ENCODE measurements around the gene PTOV1.
A peak's percentile ranks its signal among the peaks of the same experiment; 100 is the strongest.

DNA sequence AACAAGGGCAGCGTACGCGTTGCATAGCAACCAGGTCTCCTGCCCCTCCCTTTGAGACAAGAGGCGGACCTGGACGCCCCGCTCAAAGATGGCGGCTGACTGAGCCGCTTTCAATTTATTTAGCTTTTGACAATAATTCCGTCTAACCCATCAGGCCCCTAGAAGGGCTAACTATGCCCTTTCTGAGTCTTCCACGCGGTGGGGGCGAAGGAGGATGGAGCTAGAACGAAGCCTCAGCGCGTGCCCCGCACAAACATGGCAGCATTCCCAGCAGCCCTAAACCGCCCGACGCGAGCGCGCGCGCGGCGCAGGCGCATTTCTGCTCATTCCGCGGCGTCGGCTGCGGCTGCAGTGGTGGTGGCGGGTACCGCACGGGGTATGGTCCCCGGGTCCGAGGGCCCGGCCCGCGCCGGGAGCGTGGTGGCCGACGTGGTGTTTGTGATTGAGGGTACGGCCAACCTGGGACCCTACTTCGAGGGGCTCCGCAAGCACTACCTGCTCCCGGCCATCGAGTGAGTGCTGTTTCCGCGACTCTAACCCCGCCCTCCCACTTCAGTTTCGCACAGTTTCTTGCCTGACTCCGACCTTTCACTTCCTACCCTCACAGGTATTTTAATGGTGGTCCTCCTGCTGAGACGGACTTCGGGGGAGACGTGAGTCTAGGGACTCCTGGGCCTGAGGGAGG lies 32.9 kb upstream of the PTOV1 start, which contains the start of gene MED25:
- TF ChIP-seq, protein P1, sequence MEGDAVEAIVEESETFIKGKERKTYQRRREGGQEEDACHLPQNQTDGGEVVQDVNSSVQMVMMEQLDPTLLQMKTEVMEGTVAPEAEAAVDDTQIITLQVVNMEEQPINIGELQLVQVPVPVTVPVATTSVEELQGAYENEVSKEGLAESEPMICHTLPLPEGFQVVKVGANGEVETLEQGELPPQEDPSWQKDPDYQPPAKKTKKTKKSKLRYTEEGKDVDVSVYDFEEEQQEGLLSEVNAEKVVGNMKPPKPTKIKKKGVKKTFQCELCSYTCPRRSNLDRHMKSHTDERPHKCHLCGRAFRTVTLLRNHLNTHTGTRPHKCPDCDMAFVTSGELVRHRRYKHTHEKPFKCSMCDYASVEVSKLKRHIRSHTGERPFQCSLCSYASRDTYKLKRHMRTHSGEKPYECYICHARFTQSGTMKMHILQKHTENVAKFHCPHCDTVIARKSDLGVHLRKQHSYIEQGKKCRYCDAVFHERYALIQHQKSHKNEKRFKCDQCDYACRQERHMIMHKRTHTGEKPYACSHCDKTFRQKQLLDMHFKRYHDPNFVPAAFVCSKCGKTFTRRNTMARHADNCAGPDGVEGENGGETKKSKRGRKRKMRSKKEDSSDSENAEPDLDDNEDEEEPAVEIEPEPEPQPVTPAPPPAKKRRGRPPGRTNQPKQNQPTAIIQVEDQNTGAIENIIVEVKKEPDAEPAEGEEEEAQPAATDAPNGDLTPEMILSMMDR (IDR thresholded peaks at IDR 0.05; ENCODE audit: low read depth, low read length, missing input control), result peak; percentile 50
- TF ChIP-seq, protein P2, sequence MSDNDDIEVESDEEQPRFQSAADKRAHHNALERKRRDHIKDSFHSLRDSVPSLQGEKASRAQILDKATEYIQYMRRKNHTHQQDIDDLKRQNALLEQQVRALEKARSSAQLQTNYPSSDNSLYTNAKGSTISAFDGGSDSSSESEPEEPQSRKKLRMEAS (IDR thresholded peaks at IDR 0.05), result no peak
- TF ChIP-seq RAD21 (IDR thresholded peaks at IDR 0.05), result peak in 1 of 2 donors; percentile 44
- no peak for TF ChIP-seq HNF4G (IDR thresholded peaks at IDR 0.05)
- peak; percentile 100 for TF ChIP-seq YY1 (IDR thresholded peaks at IDR 0.05)
- TF ChIP-seq, protein P3, sequence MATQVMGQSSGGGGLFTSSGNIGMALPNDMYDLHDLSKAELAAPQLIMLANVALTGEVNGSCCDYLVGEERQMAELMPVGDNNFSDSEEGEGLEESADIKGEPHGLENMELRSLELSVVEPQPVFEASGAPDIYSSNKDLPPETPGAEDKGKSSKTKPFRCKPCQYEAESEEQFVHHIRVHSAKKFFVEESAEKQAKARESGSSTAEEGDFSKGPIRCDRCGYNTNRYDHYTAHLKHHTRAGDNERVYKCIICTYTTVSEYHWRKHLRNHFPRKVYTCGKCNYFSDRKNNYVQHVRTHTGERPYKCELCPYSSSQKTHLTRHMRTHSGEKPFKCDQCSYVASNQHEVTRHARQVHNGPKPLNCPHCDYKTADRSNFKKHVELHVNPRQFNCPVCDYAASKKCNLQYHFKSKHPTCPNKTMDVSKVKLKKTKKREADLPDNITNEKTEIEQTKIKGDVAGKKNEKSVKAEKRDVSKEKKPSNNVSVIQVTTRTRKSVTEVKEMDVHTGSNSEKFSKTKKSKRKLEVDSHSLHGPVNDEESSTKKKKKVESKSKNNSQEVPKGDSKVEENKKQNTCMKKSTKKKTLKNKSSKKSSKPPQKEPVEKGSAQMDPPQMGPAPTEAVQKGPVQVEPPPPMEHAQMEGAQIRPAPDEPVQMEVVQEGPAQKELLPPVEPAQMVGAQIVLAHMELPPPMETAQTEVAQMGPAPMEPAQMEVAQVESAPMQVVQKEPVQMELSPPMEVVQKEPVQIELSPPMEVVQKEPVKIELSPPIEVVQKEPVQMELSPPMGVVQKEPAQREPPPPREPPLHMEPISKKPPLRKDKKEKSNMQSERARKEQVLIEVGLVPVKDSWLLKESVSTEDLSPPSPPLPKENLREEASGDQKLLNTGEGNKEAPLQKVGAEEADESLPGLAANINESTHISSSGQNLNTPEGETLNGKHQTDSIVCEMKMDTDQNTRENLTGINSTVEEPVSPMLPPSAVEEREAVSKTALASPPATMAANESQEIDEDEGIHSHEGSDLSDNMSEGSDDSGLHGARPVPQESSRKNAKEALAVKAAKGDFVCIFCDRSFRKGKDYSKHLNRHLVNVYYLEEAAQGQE (IDR thresholded peaks at IDR 0.05), result no peak
- no peak for TF ChIP-seq GABPA (IDR thresholded peaks at IDR 0.05 in 1 of 2, conservative IDR thresholded peaks at IDR 0.05 in 1 of 2)
